ENCODE results near the gene ADAMTS2. TPM values are rescaled to one million over a fixed set of nuclear protein-coding genes. Genes with fewer than 3 reads are reported as not detected.

Gene ADAMTS2
- total and polyA plus RNA-seq, 3 donors from 2014 or later: 10.9 to 19.8 (median 13.6) TPM

DNA sequence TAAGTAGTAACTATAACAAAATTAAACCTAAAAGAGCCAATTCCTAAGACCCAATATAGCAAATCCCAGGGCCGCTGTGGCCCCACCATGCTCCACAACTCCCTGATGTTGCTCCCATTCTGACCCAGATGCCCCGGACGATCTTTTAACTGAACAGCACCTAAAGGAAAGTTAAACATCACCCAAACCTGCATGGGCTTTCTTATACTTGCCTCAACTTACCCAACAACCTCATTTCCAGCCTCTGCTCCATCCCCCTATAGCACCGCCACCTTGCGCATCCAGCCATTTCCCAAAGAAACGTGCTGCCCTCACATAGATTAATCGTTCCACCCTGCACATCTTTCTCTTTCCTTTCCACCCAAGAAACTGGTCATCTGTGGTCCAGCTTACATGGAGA lies 230.5 kb downstream of the ADAMTS2 start:
- intact Hi-C loops (cut with DNase I; ENCODE audit: low total_unique reads): no loop called here
- peak; percentile 2 for DNase-seq
- Histone ChIP-seq H3K4me1 (no peaks in the 10 kb centered on the region), H3K27me3 (no peaks in the 10 kb centered on the region), H3K4me3 (no peak overlapping the region), H3K27ac (no peak overlapping the region), H3K36me3 (ENCODE audit: low read depth, missing control alignments) (no peaks in the 10 kb centered on the region), H3K9me3 (no peaks in the 10 kb centered on the region)
- TF ChIP-seq POLR2A (IDR thresholded peaks at IDR 0.05): no peak
- TF ChIP-seq, protein P1, sequence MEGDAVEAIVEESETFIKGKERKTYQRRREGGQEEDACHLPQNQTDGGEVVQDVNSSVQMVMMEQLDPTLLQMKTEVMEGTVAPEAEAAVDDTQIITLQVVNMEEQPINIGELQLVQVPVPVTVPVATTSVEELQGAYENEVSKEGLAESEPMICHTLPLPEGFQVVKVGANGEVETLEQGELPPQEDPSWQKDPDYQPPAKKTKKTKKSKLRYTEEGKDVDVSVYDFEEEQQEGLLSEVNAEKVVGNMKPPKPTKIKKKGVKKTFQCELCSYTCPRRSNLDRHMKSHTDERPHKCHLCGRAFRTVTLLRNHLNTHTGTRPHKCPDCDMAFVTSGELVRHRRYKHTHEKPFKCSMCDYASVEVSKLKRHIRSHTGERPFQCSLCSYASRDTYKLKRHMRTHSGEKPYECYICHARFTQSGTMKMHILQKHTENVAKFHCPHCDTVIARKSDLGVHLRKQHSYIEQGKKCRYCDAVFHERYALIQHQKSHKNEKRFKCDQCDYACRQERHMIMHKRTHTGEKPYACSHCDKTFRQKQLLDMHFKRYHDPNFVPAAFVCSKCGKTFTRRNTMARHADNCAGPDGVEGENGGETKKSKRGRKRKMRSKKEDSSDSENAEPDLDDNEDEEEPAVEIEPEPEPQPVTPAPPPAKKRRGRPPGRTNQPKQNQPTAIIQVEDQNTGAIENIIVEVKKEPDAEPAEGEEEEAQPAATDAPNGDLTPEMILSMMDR (IDR thresholded peaks at IDR 0.05): no peak
- WGBS, 2 donors: 96 to 98% methylated on average over 7 of the region's 7 CpGs

DNA sequence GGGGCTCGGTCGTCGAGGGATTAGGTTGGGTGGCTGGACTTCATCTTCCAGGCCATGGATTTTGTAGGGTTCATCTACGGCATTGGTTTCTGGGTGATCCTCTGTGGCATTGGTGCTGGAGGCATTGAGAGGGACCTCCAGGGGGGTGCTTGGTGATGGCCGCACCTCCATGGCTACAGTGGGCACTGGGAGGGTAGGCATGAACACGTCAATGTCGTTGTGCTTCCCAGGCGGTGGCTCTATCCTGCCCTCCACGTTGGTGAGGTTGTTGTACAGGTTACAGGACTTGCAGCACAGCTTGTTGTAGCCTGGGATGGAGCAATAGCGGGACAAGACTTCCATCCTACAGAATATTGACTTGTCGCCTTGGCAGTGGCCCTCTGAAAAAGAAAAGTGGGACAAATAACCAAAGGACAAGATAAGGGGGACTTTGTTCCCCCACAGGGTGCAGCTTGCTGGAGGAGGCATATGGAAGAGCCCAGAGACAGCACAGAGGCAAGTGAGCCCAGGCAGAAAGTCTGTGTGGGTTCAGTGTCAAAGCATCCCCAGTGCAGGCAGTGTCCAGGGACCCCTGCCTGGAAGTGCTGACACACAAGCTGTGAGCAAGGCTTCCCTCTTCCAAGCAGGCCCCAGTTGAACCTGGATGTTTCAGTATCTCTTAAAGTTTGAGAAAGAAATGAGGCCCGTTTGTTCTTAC lies 231.2 kb downstream of the ADAMTS2 start:
- peak; percentile 2 for DNase-seq
- H3K9me3 ChIP-seq: no peaks in the 10 kb centered on the region
- no peak overlapping the region for H3K4me3 ChIP-seq
- TF ChIP-seq, protein P1 (IDR thresholded peaks at IDR 0.05): no peak
- no peak for TF ChIP-seq POLR2A (IDR thresholded peaks at IDR 0.05)
- no peaks in the 10 kb centered on the region for H3K36me3 ChIP-seq (ENCODE audit: low read depth, missing control alignments)
- intact Hi-C loops (cut with DNase I; ENCODE audit: low total_unique reads): no loop called here
- no peaks in the 10 kb centered on the region for H3K27me3 ChIP-seq
- H3K4me1 ChIP-seq: no peaks in the 10 kb centered on the region
- H3K27ac ChIP-seq: no peak overlapping the region
- WGBS, 2 donors: 91 to 93% methylated on average over 12 of the region's 12 CpGs

DNA sequence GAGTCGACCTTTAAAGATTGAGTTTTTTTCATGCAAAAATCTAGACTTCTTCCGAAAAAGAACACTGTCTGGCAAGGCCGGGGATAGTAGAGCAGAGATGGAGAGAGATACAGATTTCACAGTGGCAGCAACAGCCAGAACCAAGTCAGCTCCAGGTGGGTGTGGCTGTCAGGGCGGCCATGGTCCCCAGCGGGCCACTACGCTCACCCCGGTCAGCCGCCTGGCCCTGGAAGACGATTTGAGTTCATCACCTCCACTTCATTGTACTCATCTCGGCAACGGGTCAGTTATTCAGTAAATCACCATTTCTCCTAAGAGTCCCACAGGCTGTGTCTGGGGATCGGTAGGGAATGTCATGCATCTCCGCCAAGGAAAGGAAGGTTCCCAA lies 232.1 kb downstream of the ADAMTS2 start:
- 88 to 94% methylated on average over 13 of the region's 13 CpGs for WGBS, 2 donors
- intact Hi-C loops (cut with DNase I; ENCODE audit: low total_unique reads): no loop called here
- TF ChIP-seq, protein P1 (IDR thresholded peaks at IDR 0.05): no peak
- TF ChIP-seq POLR2A (IDR thresholded peaks at IDR 0.05): no peak
- H3K9me3 ChIP-seq: no peaks in the 10 kb centered on the region
- H3K4me3 ChIP-seq: no peak overlapping the region
- no peaks in the 10 kb centered on the region for H3K36me3 ChIP-seq (ENCODE audit: low read depth, missing control alignments)
- DNase-seq: no peak
- no peaks in the 10 kb centered on the region for H3K4me1 ChIP-seq
- H3K27me3 ChIP-seq: no peaks in the 10 kb centered on the region
- H3K27ac ChIP-seq: no peak overlapping the region

DNA sequence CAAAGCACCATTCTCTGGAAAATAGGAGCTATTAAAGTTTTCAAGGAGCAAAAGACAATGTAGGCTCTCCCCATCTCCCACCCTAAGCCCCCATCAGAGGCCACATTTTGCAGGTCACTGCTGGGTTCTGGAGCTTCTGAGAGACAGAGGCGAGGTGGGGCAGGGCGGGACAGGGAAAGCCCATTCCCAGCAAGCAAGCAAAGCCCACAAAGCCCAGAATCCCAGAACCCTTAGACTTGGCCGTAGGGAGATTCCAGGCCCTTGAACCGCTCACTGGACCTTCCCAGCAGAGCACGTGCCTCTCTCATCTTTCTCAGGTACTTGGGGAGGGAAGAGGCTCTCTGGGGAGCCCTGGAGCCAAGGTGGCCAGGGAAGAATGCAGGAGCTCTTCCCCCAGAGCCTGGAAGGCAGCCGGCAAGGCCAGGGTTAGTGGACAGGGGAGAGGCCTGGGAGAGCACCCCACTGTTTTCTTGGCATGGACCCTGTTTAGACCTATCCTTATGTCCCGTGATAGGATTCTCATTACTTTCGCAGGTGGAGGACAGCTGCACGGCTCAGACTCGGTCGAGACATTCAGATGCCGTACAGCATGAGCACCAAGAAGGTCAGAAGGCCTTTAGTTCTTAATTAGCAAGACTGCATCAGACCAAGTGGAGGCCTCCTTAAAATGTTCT lies 232.7 kb downstream of the ADAMTS2 start:
- Histone ChIP-seq H3K27me3 (no peaks in the 10 kb centered on the region), H3K9me3 (no peaks in the 10 kb centered on the region), H3K36me3 (ENCODE audit: low read depth, missing control alignments) (no peaks in the 10 kb centered on the region), H3K4me1 (no peaks in the 10 kb centered on the region), H3K27ac (no peak overlapping the region), H3K4me3 (no peak overlapping the region)
- 92 to 95% methylated on average over 10 to 12 of the region's 12 CpGs for WGBS, 2 donors
- DNase-seq: peak; percentile 9
- TF ChIP-seq, protein P1 (IDR thresholded peaks at IDR 0.05): no peak
- TF ChIP-seq POLR2A (IDR thresholded peaks at IDR 0.05): no peak
- intact Hi-C loops (cut with DNase I; ENCODE audit: low total_unique reads): no loop called here
